GM12874 (cell line): ENCODE data around the gene S100A10.

Experiments
- TF ChIP-seq, protein P1 (sequence below): IDR thresholded peaks from 2 replicates; pipeline ENCODE4 v1.5.1; 2011; ENCODE audit warnings: low read depth, mild to moderate bottlenecking, control low read depth, low read length, moderate library complexity; ENCODE audit not compliant: insufficient read depth

Gene S100A10

DNA sequence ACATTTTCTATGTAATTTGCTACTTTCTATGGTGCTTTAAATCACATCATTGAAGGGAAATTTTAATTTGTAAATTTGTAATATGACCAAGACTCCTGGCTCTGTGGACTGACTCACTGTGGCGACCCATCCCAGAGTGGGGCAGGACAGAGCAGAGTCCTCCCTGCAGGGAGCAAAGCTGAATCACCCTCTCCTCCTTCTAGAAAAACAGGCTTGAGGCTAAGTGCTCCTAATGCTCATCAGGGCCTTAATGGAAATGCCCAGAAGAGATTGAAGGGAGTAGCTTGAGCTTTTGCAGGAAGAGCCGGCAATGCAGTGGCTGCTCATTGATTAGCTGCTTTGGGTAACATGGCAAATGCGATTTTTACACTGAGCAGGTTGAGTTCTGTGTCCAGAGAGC is 16.8 kb downstream of the S100A10 start:
- TF ChIP-seq, protein P1, sequence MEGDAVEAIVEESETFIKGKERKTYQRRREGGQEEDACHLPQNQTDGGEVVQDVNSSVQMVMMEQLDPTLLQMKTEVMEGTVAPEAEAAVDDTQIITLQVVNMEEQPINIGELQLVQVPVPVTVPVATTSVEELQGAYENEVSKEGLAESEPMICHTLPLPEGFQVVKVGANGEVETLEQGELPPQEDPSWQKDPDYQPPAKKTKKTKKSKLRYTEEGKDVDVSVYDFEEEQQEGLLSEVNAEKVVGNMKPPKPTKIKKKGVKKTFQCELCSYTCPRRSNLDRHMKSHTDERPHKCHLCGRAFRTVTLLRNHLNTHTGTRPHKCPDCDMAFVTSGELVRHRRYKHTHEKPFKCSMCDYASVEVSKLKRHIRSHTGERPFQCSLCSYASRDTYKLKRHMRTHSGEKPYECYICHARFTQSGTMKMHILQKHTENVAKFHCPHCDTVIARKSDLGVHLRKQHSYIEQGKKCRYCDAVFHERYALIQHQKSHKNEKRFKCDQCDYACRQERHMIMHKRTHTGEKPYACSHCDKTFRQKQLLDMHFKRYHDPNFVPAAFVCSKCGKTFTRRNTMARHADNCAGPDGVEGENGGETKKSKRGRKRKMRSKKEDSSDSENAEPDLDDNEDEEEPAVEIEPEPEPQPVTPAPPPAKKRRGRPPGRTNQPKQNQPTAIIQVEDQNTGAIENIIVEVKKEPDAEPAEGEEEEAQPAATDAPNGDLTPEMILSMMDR, result no peak

- TF ChIP-seq, protein P1, result no peak
Observed at GRCh38 chr1:151976015-151976343, 17.7 kb downstream of the S100A10 start.

GRCh38 chr1:151975311-151976014 is 18.2 kb downstream of the S100A10 start:
- TF ChIP-seq, protein P1, result no peak

DNA sequence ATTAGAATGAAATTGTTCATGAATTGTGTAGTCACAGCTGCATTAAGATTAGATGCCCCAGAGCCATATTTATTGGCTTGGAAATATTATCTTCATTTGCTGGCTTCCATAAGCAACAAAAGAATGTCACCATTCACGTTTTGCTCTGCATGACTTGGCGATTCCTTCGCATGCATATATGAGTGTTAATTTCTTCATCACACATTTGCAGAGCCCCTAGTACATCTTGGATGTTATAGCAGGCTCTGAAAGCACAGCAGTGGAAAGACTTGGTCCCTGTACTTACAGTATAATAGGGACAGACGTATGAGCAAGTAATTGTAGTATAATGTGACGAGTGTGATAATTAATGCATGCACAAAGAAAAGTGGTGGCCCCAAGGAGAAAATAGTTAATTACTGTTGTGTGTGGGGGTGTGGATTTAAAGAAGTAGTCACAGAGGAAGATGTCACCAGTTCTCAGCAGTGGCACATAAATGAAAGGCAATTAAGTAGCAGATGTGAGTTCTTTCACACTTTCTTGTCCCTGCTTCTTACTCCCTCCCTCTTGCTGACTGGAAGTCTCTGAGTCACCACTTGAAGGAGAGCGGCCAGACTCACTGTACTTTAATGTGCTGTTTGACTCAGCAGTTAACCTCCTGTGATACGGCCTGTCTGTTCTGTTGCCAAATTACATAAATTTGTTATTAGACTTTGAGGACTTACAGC is 21.0 kb downstream of the S100A10 start:
- TF ChIP-seq, protein P1, result no peak

- TF ChIP-seq, protein P1, result no peak
Observed at GRCh38 chr1:151970626-151971025, 23.0 kb downstream of the S100A10 start.

DNA sequence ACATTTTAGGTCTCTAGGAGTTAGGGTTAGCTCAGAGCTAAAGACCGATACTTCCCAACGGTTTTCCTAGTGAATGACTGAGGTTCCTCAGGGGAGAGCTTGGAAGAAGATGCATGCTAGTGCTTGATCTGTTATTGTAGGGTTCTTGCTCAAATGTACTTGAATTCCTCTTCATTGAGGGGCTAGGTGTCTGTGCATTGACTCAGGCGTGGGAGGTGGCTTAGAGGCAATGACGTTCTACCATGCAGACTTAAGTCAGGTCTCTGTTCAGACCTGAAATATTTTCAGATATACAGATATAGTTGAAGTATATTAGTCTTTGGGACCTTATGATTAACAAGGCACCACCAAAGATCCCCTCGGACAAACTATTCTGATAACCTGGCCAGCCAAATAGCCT is 23.5 kb downstream of the S100A10 start:
- TF ChIP-seq, protein P1, result no peak

DNA sequence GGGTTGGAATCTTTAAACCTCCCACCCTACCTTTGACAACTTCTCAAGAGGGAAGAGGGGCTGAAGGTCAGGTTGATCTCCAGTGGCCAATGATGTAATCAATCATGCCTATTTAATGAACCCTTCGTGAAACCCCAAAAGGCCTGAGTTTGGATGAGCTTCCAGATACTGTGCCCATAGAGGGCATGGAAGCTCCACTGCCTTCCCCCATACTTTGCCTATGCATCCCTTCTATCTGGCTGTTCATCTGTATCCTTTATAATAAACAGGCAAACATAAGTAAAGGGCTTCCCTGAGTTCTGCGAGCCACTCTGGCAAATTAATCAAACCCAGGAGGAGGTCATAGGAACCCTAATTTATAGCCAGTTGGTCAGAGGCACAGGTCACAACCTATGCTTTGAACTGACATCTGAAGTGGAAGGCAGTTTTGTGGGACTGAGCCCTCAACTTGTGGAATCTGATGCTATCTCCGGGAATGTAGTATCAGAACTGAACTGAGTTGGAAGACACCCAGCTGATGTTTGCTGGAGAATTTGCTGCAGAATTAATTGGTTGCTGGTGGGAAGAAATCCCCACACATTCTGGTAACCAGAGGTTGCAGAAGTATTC is 24.8 kb downstream of the S100A10 start:
- TF ChIP-seq, protein P1, result no peak
